Fibroblast of lung (primary cell): Measurements from ENCODE around the gene AP4S1. TPM values are rescaled to one million over a fixed set of nuclear protein-coding genes. Genes with fewer than 3 reads are reported as not detected.

ENCODE experiments used
- DNase-seq, 2 donors: peaks; one replicate each; pipeline versions ENCODE4 v3.0.0 to v3.0.0-alpha.2; 2010; ENCODE audit warnings: low read depth in 2 of 2
- H2AFZ ChIP-seq: 2 replicates; pipeline ENCODE4 v1.5.1; 2012; ENCODE audit warnings: low read length, control low read depth, inconsistent platforms
- H3K27ac ChIP-seq: 2 replicates; pipeline ENCODE4 v1.5.1; 2011; ENCODE audit warnings: low read length, control low read depth; ENCODE audit not compliant: insufficient read depth
- H3K27me3 ChIP-seq: 2 replicates; pipeline ENCODE4 v1.5.1; 2011; ENCODE audit warnings: mild to moderate bottlenecking, low read length; ENCODE audit not compliant: control insufficient read depth, insufficient read depth
- H3K36me3 ChIP-seq: 2 replicates; pipeline ENCODE4 v1.5.1; 2011; ENCODE audit warnings: low read length; ENCODE audit not compliant: control insufficient read depth, insufficient read depth
- H3K4me1 ChIP-seq: 2 replicates; pipeline ENCODE4 v1.5.1; 2011; ENCODE audit warnings: low read length; ENCODE audit not compliant: control insufficient read depth, insufficient read depth; ENCODE audit errors: extremely low read depth
- H3K4me2 ChIP-seq: 2 replicates; pipeline ENCODE4 v1.5.1; 2011; ENCODE audit warnings: low read length, control low read depth; ENCODE audit not compliant: insufficient read depth; ENCODE audit errors: extremely low read depth
- H3K4me3 ChIP-seq, 4 experiments: fragments of 200-600 bp in 1 of 4; sonication (generic) in 1 of 4; replicated peaks in 1 of 4; 2 replicates each; pipeline ENCODE4 v1.5.1; 2011 to 2016; ENCODE audit warnings: low read length in 4 of 4, low read depth in 3 of 4, mild to moderate bottlenecking in 3 of 4, control low read depth in 2 of 4, inconsistent platforms in 1 of 4, mixed read lengths in 1 of 4; ENCODE audit not compliant: insufficient read depth in 1 of 4; ENCODE audit errors: control extremely low read depth in 1 of 4
- H3K79me2 ChIP-seq: 2 replicates; pipeline ENCODE4 v1.5.1; 2012; ENCODE audit warnings: mild to moderate bottlenecking, low read length, inconsistent platforms; ENCODE audit not compliant: control insufficient read depth, insufficient read depth
- H3K9ac ChIP-seq: 2 replicates; pipeline ENCODE4 v1.5.1; 2011; ENCODE audit warnings: mild to moderate bottlenecking, low read length, control low read depth; ENCODE audit not compliant: insufficient read depth
- H3K9me3 ChIP-seq: 2 replicates; pipeline ENCODE4 v1.5.1; 2012; ENCODE audit warnings: low read depth, low read length; ENCODE audit not compliant: control insufficient read depth, insufficient read depth
- H4K20me1 ChIP-seq: 2 replicates; pipeline ENCODE4 v1.5.1; 2011; ENCODE audit warnings: low read length; ENCODE audit not compliant: control insufficient read depth, insufficient read depth; ENCODE audit errors: extremely low read depth
- EZH2 ChIP-seq: IDR thresholded peaks from 2 replicates; pipeline ENCODE4 v1.5.1; 2012; ENCODE audit warnings: low read length, control low read depth, mild to moderate bottlenecking; ENCODE audit errors: missing control alignments
- polyA plus RNA-seq, 2 donors: library from polyadenylated mRNA; depleted of rRNA in 1 of 2; stranded (reverse) in 1 of 2; unstranded in 1 of 2; fragments of >200 nt; gene quantifications; 2 replicates each; pipeline ENCODE4 v1.2.1, GENCODE V29; 2011 to 2012; ENCODE audit warnings: missing spikeins in 1 of 2
- total RNA-seq: library from RNA; depleted of rRNA; stranded (reverse); fragments of >200 nt; gene quantifications from 2 replicates; pipeline ENCODE4 v1.2.1, GENCODE V29; 2014
- TF ChIP-seq, protein P1 (sequence below), 2 donors: IDR thresholded peaks in 1 of 2; conservative IDR thresholded peaks in 1 of 2; 1 replicate in 1 of 2; 2 replicates in 1 of 2; pipeline ENCODE4 v1.5.1; 2011 to 2012; ENCODE audit warnings: low read length in 2 of 2, control low read depth in 1 of 2, inconsistent platforms in 1 of 2, low read depth in 1 of 2, mild to moderate bottlenecking in 1 of 2

The AP4S1 gene
- total and polyA plus RNA-seq, 2 donors (not counting 1 experiment from before 2014, with no cell fraction given): 5.6 to 7.1 TPM

DNA sequence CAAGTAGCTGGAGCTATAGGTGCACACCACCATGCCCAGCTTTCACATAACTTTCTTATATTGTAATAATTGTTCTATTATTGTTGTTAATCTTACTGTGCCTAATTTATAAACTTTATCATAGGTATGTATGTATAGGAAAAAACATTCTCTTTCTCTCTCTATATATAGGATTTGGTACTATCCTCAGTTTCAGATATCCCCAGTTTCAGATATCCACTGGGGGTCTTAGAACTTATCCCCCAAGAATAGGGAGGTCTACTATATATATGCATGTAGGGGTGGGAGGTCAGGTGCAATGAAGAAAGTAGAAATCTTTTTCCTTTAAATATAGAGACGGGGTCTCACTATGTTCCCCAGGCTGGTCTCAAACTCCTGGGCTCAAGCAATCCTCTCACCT lies 71.6 kb downstream of the AP4S1 start:
- H3K4me1 ChIP-seq: no peaks in the 10 kb centered on the region

DNA sequence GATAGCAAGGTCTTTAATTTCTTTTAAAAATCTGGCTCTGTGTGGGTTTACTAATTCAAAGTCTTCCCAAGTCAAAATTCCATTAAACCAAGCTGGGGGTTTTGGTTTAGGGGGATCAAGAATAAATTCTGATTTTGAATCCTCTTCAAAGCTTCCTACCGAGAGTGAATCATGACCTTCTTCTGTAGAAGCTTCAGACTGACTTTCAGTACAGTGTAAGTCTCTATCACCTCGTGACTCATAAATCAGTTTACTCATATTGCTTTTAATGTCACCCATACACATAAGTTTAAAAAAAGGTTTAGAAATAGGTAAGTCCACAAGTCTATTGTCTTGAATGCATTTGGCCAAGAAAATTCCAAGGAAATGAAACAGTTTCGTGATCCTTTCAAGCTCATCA lies 81.3 kb downstream of the AP4S1 start:
- Histone ChIP-seq H3K4me3 (no peak overlapping the region), H3K79me2 (no peaks in the 10 kb centered on the region), H3K36me3 (peaks cover 14% of the 10 kb centered on the region), H4K20me1 (no peaks in the 10 kb centered on the region), H3K9me3 (no peaks in the 10 kb centered on the region), H3K9ac (no peak overlapping the region), H3K27ac (no peak overlapping the region), H2AFZ (no peak overlapping the region), H3K4me1 (no peaks in the 10 kb centered on the region), H3K27me3 (no peaks in the 10 kb centered on the region), H3K4me2 (no peak overlapping the region)
- TF ChIP-seq, protein P1, sequence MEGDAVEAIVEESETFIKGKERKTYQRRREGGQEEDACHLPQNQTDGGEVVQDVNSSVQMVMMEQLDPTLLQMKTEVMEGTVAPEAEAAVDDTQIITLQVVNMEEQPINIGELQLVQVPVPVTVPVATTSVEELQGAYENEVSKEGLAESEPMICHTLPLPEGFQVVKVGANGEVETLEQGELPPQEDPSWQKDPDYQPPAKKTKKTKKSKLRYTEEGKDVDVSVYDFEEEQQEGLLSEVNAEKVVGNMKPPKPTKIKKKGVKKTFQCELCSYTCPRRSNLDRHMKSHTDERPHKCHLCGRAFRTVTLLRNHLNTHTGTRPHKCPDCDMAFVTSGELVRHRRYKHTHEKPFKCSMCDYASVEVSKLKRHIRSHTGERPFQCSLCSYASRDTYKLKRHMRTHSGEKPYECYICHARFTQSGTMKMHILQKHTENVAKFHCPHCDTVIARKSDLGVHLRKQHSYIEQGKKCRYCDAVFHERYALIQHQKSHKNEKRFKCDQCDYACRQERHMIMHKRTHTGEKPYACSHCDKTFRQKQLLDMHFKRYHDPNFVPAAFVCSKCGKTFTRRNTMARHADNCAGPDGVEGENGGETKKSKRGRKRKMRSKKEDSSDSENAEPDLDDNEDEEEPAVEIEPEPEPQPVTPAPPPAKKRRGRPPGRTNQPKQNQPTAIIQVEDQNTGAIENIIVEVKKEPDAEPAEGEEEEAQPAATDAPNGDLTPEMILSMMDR (conservative IDR thresholded peaks at IDR 0.05 in 1 of 2, IDR thresholded peaks at IDR 0.05 in 1 of 2; ENCODE audit: low read depth in 1 of 2, low read length in 2 of 2): no peak
- TF ChIP-seq EZH2: no peak
- peak in 1 of 2 donors; percentile 56 for DNase-seq

More for the DNA sequence above, 71.6 kb downstream of the AP4S1 start:
- TF ChIP-seq, protein P1 (conservative IDR thresholded peaks at IDR 0.05 in 1 of 2, IDR thresholded peaks at IDR 0.05 in 1 of 2; ENCODE audit: low read depth in 1 of 2, low read length in 2 of 2): no peak
- no peak for TF ChIP-seq EZH2
- H4K20me1 ChIP-seq: no peaks in the 10 kb centered on the region
- H3K4me2 ChIP-seq: no peak overlapping the region
- H3K9ac ChIP-seq: no peak overlapping the region
- H3K27ac ChIP-seq: no peak overlapping the region
- no peaks in the 10 kb centered on the region for H3K27me3 ChIP-seq
- no peak overlapping the region for H3K4me3 ChIP-seq
- peaks cover 3% of the 10 kb centered on the region for H3K36me3 ChIP-seq
- H3K79me2 ChIP-seq: no peaks in the 10 kb centered on the region
- no peak for DNase-seq
- H2AFZ ChIP-seq: no peak overlapping the region
- no peaks in the 10 kb centered on the region for H3K9me3 ChIP-seq

DNA sequence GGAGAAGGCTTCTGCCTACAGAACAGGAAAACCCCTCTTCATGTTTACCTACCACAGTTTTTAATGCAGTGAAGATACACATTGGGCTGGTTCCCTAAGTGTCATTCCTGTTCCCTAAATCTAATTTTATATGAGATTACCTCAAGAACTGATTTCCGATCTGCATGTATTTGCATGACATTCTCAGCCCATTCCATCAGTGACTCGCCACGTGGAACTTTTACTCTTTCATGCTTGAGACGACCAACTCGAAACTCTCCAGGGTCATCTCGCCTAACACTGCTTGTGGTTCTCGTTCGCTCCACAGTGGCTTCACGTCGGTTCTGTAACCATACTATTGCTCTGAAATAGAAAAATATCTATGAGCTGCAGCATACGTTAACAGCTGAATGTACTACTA lies 83.8 kb downstream of the AP4S1 start:
- peaks cover 15% of the 10 kb centered on the region for H3K36me3 ChIP-seq
- no peaks in the 10 kb centered on the region for H3K27me3 ChIP-seq

More for the DNA sequence above, 83.8 kb downstream of the AP4S1 start:
- Histone ChIP-seq H3K27ac (no peak overlapping the region), H2AFZ (no peak overlapping the region), H3K4me2 (no peak overlapping the region), H3K9me3 (no peaks in the 10 kb centered on the region), H3K4me1 (no peaks in the 10 kb centered on the region), H3K9ac (no peak overlapping the region), H3K4me3 (no peak overlapping the region), H3K79me2 (no peaks in the 10 kb centered on the region), H4K20me1 (no peaks in the 10 kb centered on the region)
- TF ChIP-seq, protein P1 (conservative IDR thresholded peaks at IDR 0.05 in 1 of 2, IDR thresholded peaks at IDR 0.05 in 1 of 2; ENCODE audit: low read depth in 1 of 2, low read length in 2 of 2): no peak
- no peak for TF ChIP-seq EZH2
- DNase-seq: no peak
